ENCODE measurements around the gene ELMO1. TPM values are rescaled to one million over a fixed set of nuclear protein-coding genes. Genes with fewer than 3 reads are reported as not detected.

ELMO1 gene
- total RNA-seq, 1 donor from 2014 or later = 60.1 TPM

- peaks cover 7% of the 10 kb centered on the region for H3K36me3 ChIP-seq
- H3K27ac ChIP-seq = no peak overlapping the region
- H3K4me3 ChIP-seq = no peak overlapping the region
- peaks cover under 1% of the 10 kb centered on the region for H3K4me1 ChIP-seq
- TF ChIP-seq CTCF (IDR thresholded peaks at IDR 0.05) = no peak
- no peak for DNase-seq
- no peaks in the 10 kb centered on the region for H3K9me3 ChIP-seq
- no peak for ATAC-seq
- intact Hi-C loops (cut with DNase I) = no loop called here
- H3K27me3 ChIP-seq (ENCODE audit: low read depth) = no peaks in the 10 kb centered on the region
Measured at GRCh38 chr7:37269711-37270508, 178.8 kb downstream of the ELMO1 start.

- peaks cover 7% of the 10 kb centered on the region for H3K36me3 ChIP-seq
- H3K9me3 ChIP-seq = no peaks in the 10 kb centered on the region
- no peaks in the 10 kb centered on the region for H3K4me1 ChIP-seq
- intact Hi-C loops (cut with DNase I) = no loop called here
- ATAC-seq (no peak), DNase-seq (no peak)
- TF ChIP-seq CTCF (IDR thresholded peaks at IDR 0.05) = no peak
- H3K27ac ChIP-seq = no peak overlapping the region
- no peaks in the 10 kb centered on the region for H3K27me3 ChIP-seq (ENCODE audit: low read depth)
- no peak overlapping the region for H3K4me3 ChIP-seq
Measured at GRCh38 chr7:37267251-37267650, 181.4 kb downstream of the ELMO1 start.

DNA sequence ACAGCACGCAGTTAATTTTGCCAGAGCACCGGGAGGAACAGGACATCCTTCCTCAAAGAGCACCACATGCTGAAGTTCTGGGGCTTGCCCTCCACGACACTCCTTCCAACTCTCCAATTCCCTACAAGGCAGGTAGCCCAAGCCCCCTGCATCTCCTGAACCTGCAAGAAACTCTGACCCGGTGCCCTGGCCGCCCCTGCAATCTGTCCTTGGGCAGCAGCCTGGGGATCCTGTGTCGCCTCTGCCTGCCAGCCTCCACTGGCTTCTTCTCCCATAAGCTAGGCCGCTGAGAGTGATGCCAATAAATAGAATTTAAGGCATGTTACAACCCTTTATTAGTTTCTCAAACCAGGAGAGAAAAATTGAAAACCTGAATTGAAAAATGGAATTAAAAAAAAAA lies 182.8 kb downstream of the ELMO1 start:
- intact Hi-C loops (cut with DNase I) = no loop called here
- peaks cover 7% of the 10 kb centered on the region for H3K4me1 ChIP-seq
- ATAC-seq = no peak

GRCh38 chr7:37265006-37265405 lies 183.7 kb downstream of the ELMO1 start:
- TF ChIP-seq CTCF (IDR thresholded peaks at IDR 0.05) = no peak

More for the DNA sequence above, 182.8 kb downstream of the ELMO1 start:
- no peak for DNase-seq
- Histone ChIP-seq H3K9me3 (no peaks in the 10 kb centered on the region), H3K27ac (no peak overlapping the region), H3K4me3 (no peak overlapping the region), H3K36me3 (no peaks in the 10 kb centered on the region), H3K27me3 (ENCODE audit: low read depth) (no peaks in the 10 kb centered on the region)
- no peak for TF ChIP-seq CTCF (IDR thresholded peaks at IDR 0.05)

GRCh38 chr7:37262181-37262580 lies 186.5 kb downstream of the ELMO1 start:
- no peak overlapping the region for H3K27ac ChIP-seq
- H3K4me3 ChIP-seq = no peak overlapping the region
- DNase-seq = no peak
- peaks cover 24% of the 10 kb centered on the region for H3K4me1 ChIP-seq
- intact Hi-C loops (cut with DNase I) = no loop called here
- peaks cover 11% of the 10 kb centered on the region for H3K36me3 ChIP-seq
- no peak for ATAC-seq
- no peak for TF ChIP-seq CTCF (IDR thresholded peaks at IDR 0.05)
- no peaks in the 10 kb centered on the region for H3K27me3 ChIP-seq (ENCODE audit: low read depth)
- no peaks in the 10 kb centered on the region for H3K9me3 ChIP-seq

More at GRCh38 chr7:37265006-37265405, 183.7 kb downstream of the ELMO1 start:
- Histone ChIP-seq H3K27me3 (ENCODE audit: low read depth) (no peaks in the 10 kb centered on the region), H3K4me3 (no peak overlapping the region), H3K9me3 (no peaks in the 10 kb centered on the region), H3K4me1 (peaks cover 16% of the 10 kb centered on the region), H3K27ac (no peak overlapping the region), H3K36me3 (no peaks in the 10 kb centered on the region)
- DNase-seq = no peak
- intact Hi-C loops (cut with DNase I) = no loop called here
- ATAC-seq = no peak

All from lower lobe of right lung (tissue), 2 donors.